ENCODE results near the gene OVCA2. TPM values are rescaled to one million over a fixed set of nuclear protein-coding genes. Genes with fewer than 3 reads are reported as not detected.
A peak's percentile ranks its signal among the peaks of the same experiment; 100 is the strongest.
"Not testable (repeated sequence)": the region's sequence is repeated elsewhere in the genome, so short reads cannot be mapped to it uniquely, and the experiment has no call there.

The OVCA2 gene
- polyA plus RNA-seq, 6 donors from 2014 or later = 43.0 to 66.7 (median 58.3) TPM

- peaks cover 0 to 2% of the 10 kb centered on the region in 2 donors for H3K36me3 Mint-ChIP-seq
- H3K4me3 Mint-ChIP-seq = no peak overlapping the region
Measured at GRCh38 chr17:2004435-2004952, 37.3 kb upstream of the OVCA2 start.

GRCh38 chr17:2008332-2009126, 33.3 kb upstream of the OVCA2 start:
- ATAC-seq (ENCODE audit: low read depth in 2 of 2) = no peak
- H3K9me3 Mint-ChIP-seq = peaks cover 0 to 4% (median 0%) of the 10 kb centered on the region in 7 donors

More at GRCh38 chr17:2004435-2004952, 37.3 kb upstream of the OVCA2 start:
- Mint-ChIP-seq H3K27me3 (peaks cover 1 to 43% (median 17%) of the 10 kb centered on the region in 3 donors), H3K27ac (no peak overlapping the region), H3K9me3 (peaks cover 0 to 2% (median 0%) of the 10 kb centered on the region in 7 donors), H3K4me1 (peaks cover 0 to under 1% (median 0%) of the 10 kb centered on the region in 3 donors)
- DNase-seq = no peak
- no peak for ATAC-seq (ENCODE audit: low read depth in 2 of 2)

GRCh38 chr17:2009737-2010136, 32.1 kb upstream of the OVCA2 start:
- DNase-seq = no peak
- Mint-ChIP-seq H3K9me3 (peaks cover 0 to 5% (median 0%) of the 10 kb centered on the region in 7 donors), H3K4me1 (no peaks in the 10 kb centered on the region), H3K4me3 (no peak overlapping the region), H3K27me3 (peaks cover 4 to 51% (median 45%) of the 10 kb centered on the region in 3 donors), H3K27ac (no peak overlapping the region), H3K36me3 (peaks cover 0 to 10% of the 10 kb centered on the region in 2 donors)
- ATAC-seq (ENCODE audit: low read depth in 2 of 2) = no peak

More at GRCh38 chr17:2008332-2009126, 33.3 kb upstream of the OVCA2 start:
- no peaks in the 10 kb centered on the region for H3K36me3 Mint-ChIP-seq
- H3K4me3 Mint-ChIP-seq = no peak overlapping the region
- no peaks in the 10 kb centered on the region for H3K4me1 Mint-ChIP-seq
- H3K27me3 Mint-ChIP-seq = peaks cover 4 to 41% (median 34%) of the 10 kb centered on the region in 3 donors
- H3K27ac Mint-ChIP-seq = no peak overlapping the region
- no peak for DNase-seq

- H3K9me3 Mint-ChIP-seq = peaks cover 0 to 5% (median 0%) of the 10 kb centered on the region in 7 donors
- H3K27me3 Mint-ChIP-seq = peaks cover 11 to 64% (median 56%) of the 10 kb centered on the region in 3 donors
- H3K36me3 Mint-ChIP-seq = peaks cover 0 to 10% of the 10 kb centered on the region in 2 donors
- no peak overlapping the region for H3K27ac Mint-ChIP-seq
- DNase-seq (no peak), ATAC-seq (ENCODE audit: low read depth in 2 of 2) (no peak)
- no peak overlapping the region for H3K4me3 Mint-ChIP-seq
- H3K4me1 Mint-ChIP-seq = no peaks in the 10 kb centered on the region
Measured at GRCh38 chr17:2011411-2012371, 30.1 kb upstream of the OVCA2 start.

- no peak for ATAC-seq (ENCODE audit: low read depth in 2 of 2)
- no peak for DNase-seq
- no peaks in the 10 kb centered on the region for H3K4me1 Mint-ChIP-seq
- peaks cover 16 to 65% (median 56%) of the 10 kb centered on the region in 3 donors for H3K27me3 Mint-ChIP-seq
- H3K36me3 Mint-ChIP-seq = peaks cover 0 to 10% of the 10 kb centered on the region in 2 donors
- peak overlapping the region in 1 of 6 donors; percentile 12 for H3K27ac Mint-ChIP-seq
- no peak overlapping the region for H3K4me3 Mint-ChIP-seq
- peaks cover 0 to 5% (median 0%) of the 10 kb centered on the region in 7 donors for H3K9me3 Mint-ChIP-seq
Measured at GRCh38 chr17:2012499-2012898, 29.3 kb upstream of the OVCA2 start.

GRCh38 chr17:2013220-2013993, 28.4 kb upstream of the OVCA2 start:
- not testable (repeated sequence) for H3K27ac Mint-ChIP-seq; H3K4me3 Mint-ChIP-seq; ATAC-seq (ENCODE audit: low read depth in 2 of 2); H3K36me3 Mint-ChIP-seq; H3K9me3 Mint-ChIP-seq; DNase-seq; H3K4me1 Mint-ChIP-seq
- peaks cover 23 to 72% (median 65%) of the 10 kb centered on the region in 3 donors for H3K27me3 Mint-ChIP-seq

GRCh38 chr17:2013994-2014317, 27.9 kb upstream of the OVCA2 start:
- Mint-ChIP-seq H3K36me3 (peaks cover 0 to 10% of the 10 kb centered on the region in 2 donors), H3K9me3 (peaks cover 0 to 5% (median 0%) of the 10 kb centered on the region in 7 donors), H3K4me3 (no peak overlapping the region), H3K27ac (no peak overlapping the region), H3K4me1 (peaks cover 0 to 3% (median 0%) of the 10 kb centered on the region in 3 donors), H3K27me3 (peaks cover 26 to 73% (median 65%) of the 10 kb centered on the region in 3 donors)
- DNase-seq (no peak), ATAC-seq (ENCODE audit: low read depth in 2 of 2) (no peak)

- Mint-ChIP-seq H3K4me3 (no peak overlapping the region), H3K9me3 (peaks cover 0 to 5% (median 0%) of the 10 kb centered on the region in 7 donors), H3K4me1 (peaks cover 0 to 3% (median 0%) of the 10 kb centered on the region in 3 donors), H3K36me3 (peaks cover 0 to 10% of the 10 kb centered on the region in 2 donors), H3K27ac (no peak overlapping the region), H3K27me3 (peaks cover 33 to 79% (median 69%) of the 10 kb centered on the region in 3 donors)
- DNase-seq (no peak), ATAC-seq (ENCODE audit: low read depth in 2 of 2) (no peak)
Measured at GRCh38 chr17:2015314-2015713, 26.5 kb upstream of the OVCA2 start.

GRCh38 chr17:2016494-2016893, 25.3 kb upstream of the OVCA2 start:
- DNase-seq (no peak), ATAC-seq (ENCODE audit: low read depth in 2 of 2) (no peak)
- H3K27me3 Mint-ChIP-seq = peaks cover 40 to 80% (median 63%) of the 10 kb centered on the region in 3 donors
- H3K36me3 Mint-ChIP-seq = peaks cover 0 to 10% of the 10 kb centered on the region in 2 donors
- peaks cover 0 to 3% (median 0%) of the 10 kb centered on the region in 3 donors for H3K4me1 Mint-ChIP-seq
- peak overlapping the region in 1 of 8 donors; percentile 21 for H3K4me3 Mint-ChIP-seq
- H3K9me3 Mint-ChIP-seq = peaks cover 0 to 5% (median 0%) of the 10 kb centered on the region in 7 donors
- peak overlapping the region in 1 of 6 donors; percentile 18 for H3K27ac Mint-ChIP-seq

GRCh38 chr17:2017274-2017941, 24.4 kb upstream of the OVCA2 start:
- Mint-ChIP-seq H3K4me3 (no peak overlapping the region), H3K36me3 (peaks cover 0 to 10% of the 10 kb centered on the region in 2 donors), H3K9me3 (peaks cover 0 to 5% (median 0%) of the 10 kb centered on the region in 7 donors), H3K27ac (peak overlapping the region in 1 of 6 donors; percentile 22), H3K27me3 (peaks cover 43 to 77% (median 57%) of the 10 kb centered on the region in 3 donors), H3K4me1 (peaks cover 0 to 3% (median 0%) of the 10 kb centered on the region in 3 donors)
- DNase-seq (no peak), ATAC-seq (ENCODE audit: low read depth in 2 of 2) (peak; percentile 43 to 71)

- no peak overlapping the region for H3K4me3 Mint-ChIP-seq
- peak overlapping the region in 1 of 6 donors; percentile 19 for H3K27ac Mint-ChIP-seq
- peaks cover 0 to 8% (median 3%) of the 10 kb centered on the region in 3 donors for H3K4me1 Mint-ChIP-seq
- H3K36me3 Mint-ChIP-seq = peaks cover 0 to 7% of the 10 kb centered on the region in 2 donors
- DNase-seq = no peak
- H3K9me3 Mint-ChIP-seq = peaks cover 0 to 3% (median 0%) of the 10 kb centered on the region in 7 donors
- peaks cover 45 to 78% (median 47%) of the 10 kb centered on the region in 3 donors for H3K27me3 Mint-ChIP-seq
- no peak for ATAC-seq (ENCODE audit: low read depth in 2 of 2)
Measured at GRCh38 chr17:2018716-2019510, 22.9 kb upstream of the OVCA2 start.

Data from naive B cell (primary cell).